Kasumi-1 (cell line): ENCODE data around the gene SPIB.
"Not testable (repeated sequence)": the region's sequence is repeated elsewhere in the genome, so short reads cannot be mapped to it uniquely, and the experiment has no call there.

Source experiments
- DNase-seq, 2 experiments: peaks; one replicate each; lab custom pipeline; 2025; lab: John Stamatoyannopoulos, UW

SPIB gene

GRCh38 chr19:50439130-50439529 is 20.4 kb downstream of the SPIB start:
- DNase-seq, result not testable (repeated sequence)

GRCh38 chr19:50444059-50444458 is 25.3 kb downstream of the SPIB start:
- DNase-seq, result no peak

GRCh38 chr19:50447053-50447452 is 28.3 kb downstream of the SPIB start:
- DNase-seq, result no peak

- no peak for DNase-seq
Measured at GRCh38 chr19:50447750-50448149, 29.0 kb downstream of the SPIB start.

GRCh38 chr19:50449236-50449899 is 30.6 kb downstream of the SPIB start:
- no peak for DNase-seq

- DNase-seq, result no peak
Measured at GRCh38 chr19:50450369-50451222, 31.9 kb downstream of the SPIB start.

- DNase-seq, result no peak
Measured at GRCh38 chr19:50451223-50451534, 32.4 kb downstream of the SPIB start.

- DNase-seq, result no peak
Measured at GRCh38 chr19:50453243-50453642, 34.5 kb downstream of the SPIB start.

GRCh38 chr19:50455992-50456391 is 37.3 kb downstream of the SPIB start:
- DNase-seq, result no peak

- DNase-seq, result no peak
Measured at GRCh38 chr19:50457300-50457699, 38.6 kb downstream of the SPIB start.

GRCh38 chr19:50458396-50459066 is 39.8 kb downstream of the SPIB start:
- DNase-seq, result no peak

- DNase-seq, result no peak
Measured at GRCh38 chr19:50459067-50459456, 40.3 kb downstream of the SPIB start.

- DNase-seq, result no peak
Measured at GRCh38 chr19:50459638-50460037, 40.9 kb downstream of the SPIB start.

- peak in 1 of 2 experiments; percentile 0 for DNase-seq
Measured at GRCh38 chr19:50460161-50460765, 41.5 kb downstream of the SPIB start.

- peak; percentile 61 to 71 for DNase-seq
Measured at GRCh38 chr19:50461066-50461875, 42.5 kb downstream of the SPIB start.

GRCh38 chr19:50462970-50463369 is 44.2 kb downstream of the SPIB start:
- DNase-seq, result no peak

- no peak for DNase-seq
Measured at GRCh38 chr19:50464348-50464747, 45.6 kb downstream of the SPIB start.

- DNase-seq, result no peak
Measured at GRCh38 chr19:50465000-50465399, 46.3 kb downstream of the SPIB start.

GRCh38 chr19:50465986-50466705 is 47.4 kb downstream of the SPIB start:
- no peak for DNase-seq

- DNase-seq, result no peak
Measured at GRCh38 chr19:50466706-50467039, 47.9 kb downstream of the SPIB start.

- no peak for DNase-seq
Measured at GRCh38 chr19:50467566-50467965, 48.8 kb downstream of the SPIB start.
